Neural progenitor cell (in vitro differentiated cells): ENCODE results near the gene RSF1. TPM values are rescaled to one million over a fixed set of nuclear protein-coding genes. Genes with fewer than 3 reads are reported as not detected.
"Not testable (repeated sequence)": the region's sequence is repeated elsewhere in the genome, so short reads cannot be mapped to it uniquely, and the experiment has no call there.

Source experiments
- DNase-seq: peaks from one replicate; pipeline ENCODE4 v3.0.0-alpha.2; 2016; ENCODE audit warnings: low spot score
- H2AFZ ChIP-seq: fragments of 200-600 bp; sonication (generic); replicated peaks from 2 replicates; pipeline ENCODE4 v1.6.1; 2016; ENCODE audit warnings: antibody characterized with exemption
- H3F3A ChIP-seq: fragments of 200-600 bp; sonication (generic); 2 replicates; pipeline ENCODE4 v1.6.1; 2016; ENCODE audit warnings: antibody characterized with exemption, low read depth
- H3K27ac ChIP-seq: fragments of 200-600 bp; sonication (generic); 2 replicates; pipeline ENCODE4 v1.5.1; 2016; ENCODE audit warnings: mild to moderate bottlenecking
- H3K27me3 ChIP-seq: fragments of 200-600 bp; sonication (generic); 2 replicates; pipeline ENCODE4 v1.6.1; 2016; ENCODE audit warnings: mild to moderate bottlenecking, moderate library complexity
- H3K36me3 ChIP-seq: fragments of 200-600 bp; sonication (generic); 2 replicates; pipeline ENCODE4 v1.5.1; 2016
- H3K4me1 ChIP-seq: fragments of 200-600 bp; sonication (generic); 2 replicates; pipeline ENCODE4 v1.6.1; 2016; ENCODE audit warnings: mixed run types
- H3K4me2 ChIP-seq: fragments of 200-600 bp; sonication (generic); 2 replicates; pipeline ENCODE4 v1.6.1; 2016
- H3K4me3 ChIP-seq: fragments of 200-600 bp; sonication (generic); 2 replicates; pipeline ENCODE4 v1.5.1; 2016
- H3K79me2 ChIP-seq: fragments of 200-600 bp; sonication (generic); 2 replicates; pipeline ENCODE4 v1.6.1; 2016; ENCODE audit warnings: low read depth
- H3K9ac ChIP-seq: fragments of 200-600 bp; sonication (generic); 2 replicates; pipeline ENCODE4 v1.6.1; 2016
- H3K9me3 ChIP-seq: fragments of 200-600 bp; sonication (generic); 2 replicates; pipeline ENCODE4 v1.5.1; 2016; ENCODE audit warnings: low read depth
- H4K20me1 ChIP-seq: fragments of 200-600 bp; sonication (generic); 2 replicates; pipeline ENCODE4 v1.6.1; 2016; ENCODE audit warnings: low read depth
- H3K27ac Mint-ChIP-seq: 3 replicates; pipeline ENCODE4 v1.8.0; 2021; ENCODE audit warnings: mixed read lengths
- H3K27me3 Mint-ChIP-seq: 2 replicates; pipeline ENCODE4 v1.8.0; 2022; ENCODE audit warnings: low read depth, mild to moderate bottlenecking, inconsistent platforms, moderate library complexity, mixed read lengths; ENCODE audit not compliant: insufficient read depth
- H3K36me3 Mint-ChIP-seq: 3 replicates; pipeline ENCODE4 v1.8.0; 2021; ENCODE audit warnings: mixed read lengths
- H3K4me1 Mint-ChIP-seq: 3 replicates; pipeline ENCODE4 v1.8.0; 2021; ENCODE audit warnings: mixed read lengths
- H3K4me3 Mint-ChIP-seq: 3 replicates; pipeline ENCODE4 v1.8.0; 2021; ENCODE audit warnings: mild to moderate bottlenecking, moderate library complexity, mixed read lengths
- H3K9me3 Mint-ChIP-seq: 3 replicates; pipeline ENCODE4 v1.8.0; 2020; ENCODE audit warnings: mixed read lengths
- EZH2 ChIP-seq: fragments of 200-600 bp; sonication (generic); IDR thresholded peaks from 2 replicates; pipeline ENCODE4 v1.6.1; 2017; ENCODE audit warnings: antibody characterized with exemption, mild to moderate bottlenecking, moderate library complexity
- EZH2phosphoT487 ChIP-seq: fragments of 200-600 bp; sonication (generic); IDR thresholded peaks from 2 replicates; pipeline ENCODE4 v1.6.1; 2017; ENCODE audit warnings: antibody characterized with exemption
- total RNA-seq: library from RNA; depleted of rRNA; stranded (reverse); fragments of >200 nt; gene quantifications from 2 replicates; pipeline ENCODE4 v1.2.3, GENCODE V29; 2015; ENCODE audit warnings: low replicate concordance
- TF ChIP-seq, protein P1 (sequence below): fragments of 200-600 bp; sonication (generic); IDR thresholded peaks from 2 replicates; pipeline ENCODE4 v1.5.1; 2017; ENCODE audit warnings: antibody characterized with exemption, mild to moderate bottlenecking

RSF1 gene
- total RNA-seq, 1 donor from 2014 or later: 106 TPM

GRCh38 chr11:77851503-77851902 is 31.0 kb upstream of the RSF1 start:
- no peaks in the 10 kb centered on the region for H3K79me2 ChIP-seq
- H2AFZ ChIP-seq: no peak overlapping the region
- DNase-seq: no peak
- Mint-ChIP-seq H3K9me3 (peaks cover 28% of the 10 kb centered on the region), H3K4me1 (no peaks in the 10 kb centered on the region), H3K36me3 (peaks cover 38% of the 10 kb centered on the region), H3K27ac (no peak overlapping the region), H3K4me3 (no peak overlapping the region), H3K27me3 (no peaks in the 10 kb centered on the region)
- H3K4me2 ChIP-seq: no peak overlapping the region
- no peaks in the 10 kb centered on the region for H4K20me1 ChIP-seq
- H3F3A ChIP-seq: no peaks in the 10 kb centered on the region
- H3K9ac ChIP-seq: no peak overlapping the region
- TF ChIP-seq EZH2phosphoT487: no peak
- TF ChIP-seq, protein P1, sequence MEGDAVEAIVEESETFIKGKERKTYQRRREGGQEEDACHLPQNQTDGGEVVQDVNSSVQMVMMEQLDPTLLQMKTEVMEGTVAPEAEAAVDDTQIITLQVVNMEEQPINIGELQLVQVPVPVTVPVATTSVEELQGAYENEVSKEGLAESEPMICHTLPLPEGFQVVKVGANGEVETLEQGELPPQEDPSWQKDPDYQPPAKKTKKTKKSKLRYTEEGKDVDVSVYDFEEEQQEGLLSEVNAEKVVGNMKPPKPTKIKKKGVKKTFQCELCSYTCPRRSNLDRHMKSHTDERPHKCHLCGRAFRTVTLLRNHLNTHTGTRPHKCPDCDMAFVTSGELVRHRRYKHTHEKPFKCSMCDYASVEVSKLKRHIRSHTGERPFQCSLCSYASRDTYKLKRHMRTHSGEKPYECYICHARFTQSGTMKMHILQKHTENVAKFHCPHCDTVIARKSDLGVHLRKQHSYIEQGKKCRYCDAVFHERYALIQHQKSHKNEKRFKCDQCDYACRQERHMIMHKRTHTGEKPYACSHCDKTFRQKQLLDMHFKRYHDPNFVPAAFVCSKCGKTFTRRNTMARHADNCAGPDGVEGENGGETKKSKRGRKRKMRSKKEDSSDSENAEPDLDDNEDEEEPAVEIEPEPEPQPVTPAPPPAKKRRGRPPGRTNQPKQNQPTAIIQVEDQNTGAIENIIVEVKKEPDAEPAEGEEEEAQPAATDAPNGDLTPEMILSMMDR: no peak
- no peak for TF ChIP-seq EZH2
- H3K4me3 ChIP-seq: no peak overlapping the region
- no peaks in the 10 kb centered on the region for H3K36me3 ChIP-seq
- H3K27ac ChIP-seq: no peak overlapping the region
- no peaks in the 10 kb centered on the region for H3K27me3 ChIP-seq
- peaks cover 8% of the 10 kb centered on the region for H3K9me3 ChIP-seq
- no peaks in the 10 kb centered on the region for H3K4me1 ChIP-seq

DNA sequence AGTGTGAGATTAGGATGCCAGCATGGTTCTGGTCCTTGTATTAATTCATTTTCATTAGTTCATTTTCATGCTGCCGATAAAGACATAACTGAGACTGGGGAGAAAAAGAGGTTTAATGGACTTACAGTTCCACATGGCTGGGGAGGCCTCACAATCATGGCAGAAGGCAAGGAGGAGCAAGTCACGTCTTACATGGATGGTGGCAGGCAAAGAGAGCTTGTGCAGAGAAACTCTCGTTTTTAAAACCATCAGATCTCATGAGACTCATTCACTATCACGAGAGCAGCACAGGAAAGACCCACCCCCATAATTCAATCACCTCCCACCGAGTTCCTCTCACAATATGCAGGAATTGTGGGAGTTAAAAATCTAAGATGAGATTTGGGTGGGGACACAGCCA is 23.2 kb upstream of the RSF1 start:
- not testable (repeated sequence) for H3K4me3 ChIP-seq, H3K79me2 ChIP-seq, DNase-seq, H3K9me3 ChIP-seq, H3K27me3 Mint-ChIP-seq, H3K4me1 ChIP-seq, H3K27me3 ChIP-seq, H3K4me2 ChIP-seq, H3K4me3 Mint-ChIP-seq, H3K27ac Mint-ChIP-seq, H2AFZ ChIP-seq, H3K9ac ChIP-seq, H3K27ac ChIP-seq, H3F3A ChIP-seq, H3K36me3 ChIP-seq, H3K4me1 Mint-ChIP-seq, H4K20me1 ChIP-seq
- Mint-ChIP-seq H3K9me3 (peaks cover 16% of the 10 kb centered on the region), H3K36me3 (peaks cover 43% of the 10 kb centered on the region)

GRCh38 chr11:77842441-77843121 is 22.1 kb upstream of the RSF1 start:
- Histone ChIP-seq H4K20me1 (no peaks in the 10 kb centered on the region), H3K79me2 (no peaks in the 10 kb centered on the region), H3K27ac (no peak overlapping the region), H3K4me3 (no peak overlapping the region), H3K9ac (no peak overlapping the region), H3F3A (no peaks in the 10 kb centered on the region), H3K36me3 (peaks cover 4% of the 10 kb centered on the region), H3K4me1 (no peaks in the 10 kb centered on the region), H3K4me2 (no peak overlapping the region), H3K27me3 (no peaks in the 10 kb centered on the region), H2AFZ (no peak overlapping the region), H3K9me3 (no peaks in the 10 kb centered on the region)
- H3K27me3 Mint-ChIP-seq: no peaks in the 10 kb centered on the region
- H3K36me3 Mint-ChIP-seq: peaks cover 41% of the 10 kb centered on the region
- H3K9me3 Mint-ChIP-seq: peaks cover 16% of the 10 kb centered on the region
- DNase-seq: no peak
- H3K4me3 Mint-ChIP-seq: no peak overlapping the region
- no peaks in the 10 kb centered on the region for H3K4me1 Mint-ChIP-seq
- H3K27ac Mint-ChIP-seq: no peak overlapping the region
- TF ChIP-seq EZH2phosphoT487: no peak

- Histone ChIP-seq H3K36me3 (no peaks in the 10 kb centered on the region), H3K4me1 (no peaks in the 10 kb centered on the region), H4K20me1 (no peaks in the 10 kb centered on the region), H3K4me2 (no peak overlapping the region), H3F3A (no peaks in the 10 kb centered on the region), H3K9me3 (no peaks in the 10 kb centered on the region), H3K9ac (no peak overlapping the region), H3K79me2 (no peaks in the 10 kb centered on the region), H3K27ac (no peak overlapping the region), H3K4me3 (no peak overlapping the region), H3K27me3 (no peaks in the 10 kb centered on the region), H2AFZ (no peak overlapping the region)
- TF ChIP-seq EZH2: no peak
- TF ChIP-seq, protein P1: no peak
- no peak for TF ChIP-seq EZH2phosphoT487
- Mint-ChIP-seq H3K4me1 (no peaks in the 10 kb centered on the region), H3K27ac (no peak overlapping the region), H3K36me3 (peaks cover 29% of the 10 kb centered on the region), H3K9me3 (peaks cover 30% of the 10 kb centered on the region), H3K27me3 (no peaks in the 10 kb centered on the region), H3K4me3 (no peak overlapping the region)
- DNase-seq: no peak
Observed at GRCh38 chr11:77833302-77833701, 12.8 kb upstream of the RSF1 start.
